Neural crest cell (in vitro differentiated cells): ENCODE data around the gene HES7. TPM values are rescaled to one million over a fixed set of nuclear protein-coding genes. Genes with fewer than 3 reads are reported as not detected.

Experiments
- DNase-seq: peaks from one replicate; pipeline ENCODE4 v3.0.0; 2021; ENCODE audit warnings: low read depth, mixed read lengths, low spot score
- H3K27ac Mint-ChIP-seq: one replicate; pipeline ENCODE4 v1.8.0; 2021; ENCODE audit warnings: mild to moderate bottlenecking, mixed read lengths; ENCODE audit not compliant: unreplicated experiment
- H3K27me3 Mint-ChIP-seq: 2 replicates; pipeline ENCODE4 v1.8.0; 2021; ENCODE audit warnings: low read depth, mild to moderate bottlenecking, mixed read lengths
- H3K36me3 Mint-ChIP-seq: 2 replicates; pipeline ENCODE4 v1.8.0; 2021; ENCODE audit warnings: low read depth, mild to moderate bottlenecking, mixed read lengths
- H3K4me1 Mint-ChIP-seq: 2 replicates; pipeline ENCODE4 v1.8.0; 2021; ENCODE audit warnings: mixed read lengths
- H3K4me3 Mint-ChIP-seq: one replicate; pipeline ENCODE4 v1.8.0; 2021; ENCODE audit warnings: mild to moderate bottlenecking, mixed read lengths
- H3K9me3 Mint-ChIP-seq: 2 replicates; pipeline ENCODE4 v1.8.0; 2021; ENCODE audit warnings: mixed read lengths
- total RNA-seq: library from RNA; stranded (reverse); gene quantifications from 2 replicates; pipeline ENCODE4 v1.2.1, GENCODE V29; 2021
- TF ChIP-seq, protein P1 (sequence below): fragments of 200-600 bp; sonication (generic); conservative IDR thresholded peaks from 2 replicates; pipeline ENCODE4 v1.5.0; 2021; ENCODE audit warnings: antibody characterized with exemption, mild to moderate bottlenecking

The HES7 gene
- total RNA-seq, 1 donor from 2014 or later, result 0.56 TPM

DNA sequence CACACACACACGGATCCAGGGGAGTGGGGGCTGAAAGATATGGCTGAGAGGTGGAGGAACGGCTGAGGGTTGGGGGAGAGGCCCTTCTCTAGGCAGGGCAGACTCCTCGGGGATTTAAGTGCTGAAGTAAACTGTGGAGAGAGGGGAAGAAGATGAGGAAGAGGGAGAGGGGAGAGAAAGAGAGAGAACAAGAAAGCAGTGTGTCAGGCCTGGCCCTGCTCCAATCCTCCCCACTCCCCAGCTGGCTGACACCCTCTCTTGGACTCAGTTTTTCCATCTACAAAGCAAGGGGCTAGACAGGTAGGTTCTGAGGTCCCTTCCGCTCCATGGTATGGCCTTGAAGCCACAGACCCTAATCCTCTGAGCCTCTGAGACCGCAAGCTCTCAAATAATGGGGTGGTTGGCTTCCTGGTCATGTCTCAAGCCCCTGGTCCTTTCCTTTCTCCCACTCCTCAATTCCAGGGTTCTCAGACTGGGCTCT, 36.9 kb upstream of the HES7 start:
- no peak for DNase-seq
- Mint-ChIP-seq H3K4me3 (peak overlapping the region; percentile 80), H3K36me3 (peaks cover 12% of the 10 kb centered on the region), H3K27me3 (peaks cover 2% of the 10 kb centered on the region), H3K9me3 (no peaks in the 10 kb centered on the region), H3K27ac (no peak overlapping the region), H3K4me1 (peaks cover 46% of the 10 kb centered on the region)
- TF ChIP-seq, protein P1, sequence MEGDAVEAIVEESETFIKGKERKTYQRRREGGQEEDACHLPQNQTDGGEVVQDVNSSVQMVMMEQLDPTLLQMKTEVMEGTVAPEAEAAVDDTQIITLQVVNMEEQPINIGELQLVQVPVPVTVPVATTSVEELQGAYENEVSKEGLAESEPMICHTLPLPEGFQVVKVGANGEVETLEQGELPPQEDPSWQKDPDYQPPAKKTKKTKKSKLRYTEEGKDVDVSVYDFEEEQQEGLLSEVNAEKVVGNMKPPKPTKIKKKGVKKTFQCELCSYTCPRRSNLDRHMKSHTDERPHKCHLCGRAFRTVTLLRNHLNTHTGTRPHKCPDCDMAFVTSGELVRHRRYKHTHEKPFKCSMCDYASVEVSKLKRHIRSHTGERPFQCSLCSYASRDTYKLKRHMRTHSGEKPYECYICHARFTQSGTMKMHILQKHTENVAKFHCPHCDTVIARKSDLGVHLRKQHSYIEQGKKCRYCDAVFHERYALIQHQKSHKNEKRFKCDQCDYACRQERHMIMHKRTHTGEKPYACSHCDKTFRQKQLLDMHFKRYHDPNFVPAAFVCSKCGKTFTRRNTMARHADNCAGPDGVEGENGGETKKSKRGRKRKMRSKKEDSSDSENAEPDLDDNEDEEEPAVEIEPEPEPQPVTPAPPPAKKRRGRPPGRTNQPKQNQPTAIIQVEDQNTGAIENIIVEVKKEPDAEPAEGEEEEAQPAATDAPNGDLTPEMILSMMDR, result no peak

DNA sequence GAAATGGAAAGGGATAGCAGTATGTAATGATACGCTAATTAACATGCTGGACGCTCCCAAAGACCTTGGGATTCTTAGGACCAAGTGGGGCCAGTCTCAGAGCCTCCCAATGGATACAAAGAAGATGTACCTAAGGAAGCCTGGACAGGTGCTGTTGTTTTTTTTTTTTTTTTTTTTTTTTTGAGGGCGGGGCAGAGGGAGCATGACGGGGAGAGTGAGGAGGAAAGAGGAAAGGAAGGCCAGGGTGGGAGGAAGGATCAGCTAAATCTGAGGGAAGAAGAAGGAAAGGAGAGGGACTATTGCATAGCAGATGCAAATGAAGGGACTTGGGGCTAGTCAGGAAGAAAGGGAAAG, 36.3 kb upstream of the HES7 start:
- TF ChIP-seq, protein P1, result no peak
- Mint-ChIP-seq H3K36me3 (peaks cover 12% of the 10 kb centered on the region), H3K27me3 (peaks cover 2% of the 10 kb centered on the region), H3K4me3 (peak overlapping the region; percentile 80), H3K27ac (no peak overlapping the region), H3K9me3 (no peaks in the 10 kb centered on the region), H3K4me1 (peaks cover 46% of the 10 kb centered on the region)
- DNase-seq, result no peak

DNA sequence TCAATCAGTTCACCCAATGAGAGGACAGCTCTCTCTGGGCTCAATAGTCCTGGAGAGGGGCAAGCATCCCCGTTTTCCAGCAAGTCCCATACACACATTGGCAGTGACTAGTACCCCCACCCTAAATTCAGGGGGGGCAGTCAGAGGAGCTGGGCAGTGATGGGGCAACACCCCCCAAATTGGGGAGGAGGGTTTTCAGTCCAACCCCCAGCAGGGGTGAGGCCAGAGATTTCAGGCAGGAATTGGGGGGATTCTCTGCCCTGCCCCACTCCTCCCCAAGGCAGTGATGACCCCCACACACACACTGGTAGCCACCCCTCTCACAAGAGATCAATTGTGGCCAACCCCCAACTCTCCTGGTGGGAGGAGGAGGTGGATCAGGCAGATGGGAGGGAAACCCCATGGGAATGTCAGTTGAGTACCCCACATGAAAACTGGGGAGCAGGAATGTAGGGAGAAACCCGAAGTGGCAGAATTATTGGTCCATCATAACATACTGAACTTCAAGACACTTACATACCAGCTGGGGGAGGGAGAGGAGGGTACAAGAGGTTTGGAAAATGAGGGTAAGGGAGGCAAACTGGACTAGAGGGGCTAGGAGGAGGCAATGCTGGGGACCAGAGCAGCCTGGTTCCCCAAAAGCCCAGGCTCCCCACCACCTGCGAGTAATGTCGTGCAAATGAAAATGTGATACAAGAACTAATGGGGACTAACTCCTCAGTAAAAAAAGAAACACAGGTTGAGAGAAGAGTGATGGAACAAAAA, 35.7 kb upstream of the HES7 start:
- TF ChIP-seq, protein P1, result no peak
- H3K36me3 Mint-ChIP-seq, result peaks cover 12% of the 10 kb centered on the region

DNA sequence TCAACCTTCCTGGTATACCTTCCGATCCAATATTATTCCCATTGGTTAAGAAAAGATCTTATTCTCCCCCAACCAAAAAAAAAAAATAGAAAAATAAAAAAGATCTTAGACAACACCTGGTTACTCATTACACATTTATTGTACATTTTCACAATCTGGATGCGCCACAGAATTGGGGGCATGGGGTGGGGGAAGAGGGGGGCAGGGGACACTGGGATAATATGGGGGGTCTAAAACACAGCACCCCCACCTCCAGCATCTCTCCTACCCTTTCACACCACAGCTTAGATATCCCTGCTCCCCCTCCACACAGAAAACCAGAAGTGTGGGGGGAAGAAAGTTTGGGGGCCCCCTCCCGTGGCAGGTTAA, 35.1 kb upstream of the HES7 start:
- Mint-ChIP-seq H3K27ac (no peak overlapping the region), H3K4me3 (peak overlapping the region; percentile 93), H3K36me3 (peaks cover 12% of the 10 kb centered on the region), H3K27me3 (peaks cover 2% of the 10 kb centered on the region), H3K9me3 (no peaks in the 10 kb centered on the region), H3K4me1 (peaks cover 35% of the 10 kb centered on the region)
- TF ChIP-seq, protein P1, result no peak
- DNase-seq, result no peak

More for the DNA sequence above, 35.7 kb upstream of the HES7 start:
- DNase-seq, result no peak
- H3K4me1 Mint-ChIP-seq, result peaks cover 41% of the 10 kb centered on the region
- peak overlapping the region; percentile 80 for H3K4me3 Mint-ChIP-seq
- no peak overlapping the region for H3K27ac Mint-ChIP-seq
- H3K27me3 Mint-ChIP-seq, result peaks cover 2% of the 10 kb centered on the region
- no peaks in the 10 kb centered on the region for H3K9me3 Mint-ChIP-seq

DNA sequence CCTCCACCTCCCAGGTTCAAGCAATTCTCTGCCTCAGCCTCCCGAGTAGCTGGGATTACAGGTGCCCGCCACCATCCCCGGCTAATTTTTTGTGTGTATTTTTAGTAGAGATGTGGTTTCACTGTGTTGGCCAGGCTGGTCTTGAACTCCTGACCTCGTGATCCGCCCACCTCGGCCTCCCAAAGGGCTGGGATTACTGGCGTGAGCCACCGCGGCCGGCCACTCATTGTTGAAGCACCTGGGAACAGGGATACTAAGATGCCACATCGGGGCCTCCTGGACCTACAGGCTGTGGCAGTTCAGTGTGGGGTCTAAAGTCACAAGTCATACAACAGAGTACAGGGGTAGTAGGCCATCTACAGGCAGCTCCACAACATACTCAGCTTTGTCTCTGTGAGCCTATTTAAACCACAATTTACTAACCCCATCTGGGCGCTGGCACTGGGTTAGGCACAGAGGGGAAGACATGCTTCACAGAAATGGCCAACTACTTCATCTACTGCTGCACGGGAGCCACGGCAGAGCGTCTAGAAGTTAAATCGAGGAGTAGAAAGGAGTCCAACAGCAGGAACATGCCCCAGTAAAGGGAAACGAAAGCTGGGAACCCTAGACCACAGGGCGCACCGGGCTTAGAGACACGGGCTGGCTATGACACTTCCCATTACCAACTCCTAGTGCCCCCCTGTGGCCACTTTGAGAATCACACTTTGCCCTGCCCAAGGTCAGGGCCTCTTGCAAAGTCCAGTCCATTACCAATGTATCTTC, 34.5 kb upstream of the HES7 start:
- Mint-ChIP-seq H3K4me1 (peaks cover 30% of the 10 kb centered on the region), H3K4me3 (peak overlapping the region; percentile 93), H3K27me3 (peaks cover 2% of the 10 kb centered on the region), H3K27ac (no peak overlapping the region), H3K9me3 (no peaks in the 10 kb centered on the region), H3K36me3 (peaks cover 12% of the 10 kb centered on the region)
- DNase-seq, result peak; percentile 97
- TF ChIP-seq, protein P1, result peak; percentile 86
